ENCODE results near the gene SPATA13.

SPATA13 gene

DNA sequence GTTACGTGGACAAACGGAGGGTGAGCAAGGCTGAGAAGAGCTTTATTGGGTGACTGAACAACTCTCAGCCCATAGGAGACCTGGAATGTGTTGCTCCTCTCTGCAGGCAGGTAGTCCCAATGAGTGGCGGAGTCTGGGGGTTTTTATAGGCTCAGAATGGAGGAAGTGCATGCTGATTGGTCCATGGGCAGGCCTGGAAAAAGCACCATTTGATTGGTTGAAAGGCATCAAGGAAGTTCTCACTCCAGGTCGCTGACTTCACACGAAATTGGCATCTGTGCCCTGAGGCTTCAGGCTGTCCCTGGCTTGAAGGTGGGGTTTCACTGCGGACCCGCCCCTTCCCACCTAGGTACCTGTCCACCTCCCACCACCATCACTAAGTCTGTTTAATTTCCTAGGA is 65.4 kb downstream of the SPATA13 start:
- no peak for DNase-seq

GRCh38 chr13:24226762-24227161 is 66.2 kb downstream of the SPATA13 start:
- DNase-seq, result no peak

GRCh38 chr13:24228852-24229458 is 68.4 kb downstream of the SPATA13 start:
- peak; percentile 39 to 69 for DNase-seq

- peak in 1 of 2 donors; percentile 5 for DNase-seq
These were observed 70.0 kb downstream of the SPATA13 start for GRCh38 chr13:24230428-24231072.

DNA sequence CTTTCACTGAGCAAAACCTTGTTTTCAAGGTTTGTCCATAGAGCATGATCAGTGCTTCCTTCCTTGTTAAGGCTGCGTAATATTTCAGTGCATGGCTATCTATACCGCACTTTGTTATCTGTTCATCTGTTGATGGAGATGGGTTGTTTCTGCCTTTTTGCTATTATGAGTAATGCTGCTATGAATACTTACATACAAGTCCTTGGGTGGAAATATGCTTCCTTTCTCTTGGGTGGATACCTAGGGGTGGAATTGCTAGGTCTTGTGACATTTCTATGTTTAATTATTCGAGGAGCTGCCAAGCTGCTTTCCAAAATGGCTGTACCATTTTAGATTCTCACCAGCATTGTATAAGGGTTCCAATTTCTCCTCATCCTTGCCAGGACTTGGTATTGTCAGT is 70.9 kb downstream of the SPATA13 start:
- no peak for DNase-seq

GRCh38 chr13:24232037-24232436 is 71.5 kb downstream of the SPATA13 start:
- DNase-seq, result no peak

- DNase-seq, result no peak
These were observed 72.0 kb downstream of the SPATA13 start for GRCh38 chr13:24232474-24232873.

- no peak for DNase-seq
These were observed 72.9 kb downstream of the SPATA13 start for GRCh38 chr13:24233351-24233901.

- no peak for DNase-seq
These were observed 73.8 kb downstream of the SPATA13 start for GRCh38 chr13:24234200-24234915.

DNA sequence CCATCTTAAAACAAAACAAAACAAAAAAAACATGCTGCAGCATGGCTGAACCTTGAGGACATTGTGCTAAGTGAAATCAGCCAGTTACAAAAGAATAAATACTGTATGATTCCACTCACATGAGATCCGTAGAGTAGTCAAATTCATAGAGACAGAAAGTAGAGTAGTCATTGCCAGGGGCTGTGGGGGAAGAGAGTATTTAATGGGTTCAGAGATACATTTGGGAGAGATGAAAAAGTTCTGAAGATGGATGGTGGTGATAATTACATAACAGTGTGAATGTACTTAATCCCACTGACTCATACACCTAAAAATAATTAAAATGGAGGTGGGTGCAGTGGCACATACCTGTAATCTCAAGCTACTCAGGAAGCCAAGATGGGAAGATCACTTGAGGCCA is 76.8 kb downstream of the SPATA13 start:
- DNase-seq, result no peak

GRCh38 chr13:24241336-24241735 is 80.8 kb downstream of the SPATA13 start:
- DNase-seq, result no peak

DNA sequence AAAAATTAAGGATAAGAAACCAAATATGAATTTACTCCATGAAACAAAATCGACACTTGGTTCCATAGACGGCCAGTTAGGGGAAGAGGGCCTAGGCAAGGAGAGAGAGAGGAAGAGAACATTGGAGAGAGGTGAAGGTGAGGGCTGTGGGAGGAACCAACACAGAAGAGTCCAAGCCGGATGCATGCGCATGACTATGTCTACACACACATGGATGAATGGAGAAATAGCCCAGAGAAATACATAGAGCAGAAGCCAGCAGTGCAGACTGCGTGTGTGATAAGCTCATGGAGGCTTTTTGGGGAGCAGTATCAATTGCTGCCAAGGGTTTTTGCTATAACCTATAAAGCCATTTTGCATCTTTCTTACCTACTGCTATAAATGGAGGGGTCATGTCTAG is 81.6 kb downstream of the SPATA13 start:
- no peak for DNase-seq

GRCh38 chr13:24243302-24243701 is 82.8 kb downstream of the SPATA13 start:
- no peak for DNase-seq

DNA sequence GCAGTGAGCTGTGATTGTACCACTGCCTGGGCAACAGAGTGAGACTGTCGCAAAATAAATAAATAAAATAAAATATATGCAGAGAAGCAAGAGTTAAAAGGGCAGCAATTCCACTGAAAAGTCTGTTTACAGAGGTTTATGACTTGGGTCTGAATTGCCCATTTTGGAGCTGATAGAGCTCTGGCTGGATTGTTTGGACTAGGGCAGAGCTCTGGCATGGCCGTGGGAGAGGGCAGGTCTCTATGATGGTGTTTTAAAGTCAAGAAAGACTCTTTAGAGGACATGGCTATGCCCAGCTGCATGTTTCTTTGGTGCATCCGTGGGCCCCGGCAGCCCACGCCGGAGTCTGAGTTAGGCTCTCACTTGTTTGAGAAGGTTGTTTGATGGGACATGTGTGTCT is 84.3 kb downstream of the SPATA13 start:
- no peak for DNase-seq

DNA sequence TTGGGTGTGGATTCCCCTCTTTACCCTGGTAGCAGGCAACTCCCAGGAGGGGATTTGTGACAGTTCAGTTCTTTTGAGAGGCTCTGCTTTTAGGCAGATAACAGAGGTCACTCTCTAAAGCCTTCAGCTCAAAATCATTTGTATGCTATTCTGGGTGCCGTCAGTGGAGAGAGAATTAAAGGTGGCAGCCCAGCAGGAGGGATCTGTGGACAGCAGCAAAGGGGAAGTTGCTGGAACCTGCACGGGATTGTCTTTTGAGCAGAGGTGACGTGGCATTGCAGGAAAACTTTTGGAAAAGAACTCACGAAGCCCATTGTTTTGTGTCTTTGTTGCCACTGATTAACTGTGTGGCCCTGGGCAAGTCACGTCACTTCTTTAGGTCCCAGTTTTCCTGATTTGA is 86.5 kb downstream of the SPATA13 start:
- DNase-seq, result no peak

DNA sequence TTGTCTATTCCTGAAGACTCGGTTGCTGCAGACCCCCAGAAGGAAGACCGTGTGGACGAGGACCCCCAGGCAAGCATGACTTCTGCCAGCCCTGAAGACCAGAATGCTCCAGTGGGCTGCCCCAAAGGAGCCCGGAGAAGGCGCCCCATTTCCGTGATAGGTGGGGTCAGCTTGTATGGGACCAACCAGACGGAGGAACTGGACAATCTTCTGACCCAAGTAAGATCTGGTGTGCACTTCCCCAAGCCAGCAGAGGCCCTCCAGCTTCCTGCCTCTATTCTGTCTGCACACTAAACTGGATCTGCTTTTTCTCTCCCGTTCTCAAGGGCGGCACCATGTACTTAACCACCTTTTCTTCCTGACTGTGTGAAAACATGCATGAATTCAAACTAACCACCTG is 89.1 kb downstream of the SPATA13 start:
- DNase-seq, result no peak

DNA sequence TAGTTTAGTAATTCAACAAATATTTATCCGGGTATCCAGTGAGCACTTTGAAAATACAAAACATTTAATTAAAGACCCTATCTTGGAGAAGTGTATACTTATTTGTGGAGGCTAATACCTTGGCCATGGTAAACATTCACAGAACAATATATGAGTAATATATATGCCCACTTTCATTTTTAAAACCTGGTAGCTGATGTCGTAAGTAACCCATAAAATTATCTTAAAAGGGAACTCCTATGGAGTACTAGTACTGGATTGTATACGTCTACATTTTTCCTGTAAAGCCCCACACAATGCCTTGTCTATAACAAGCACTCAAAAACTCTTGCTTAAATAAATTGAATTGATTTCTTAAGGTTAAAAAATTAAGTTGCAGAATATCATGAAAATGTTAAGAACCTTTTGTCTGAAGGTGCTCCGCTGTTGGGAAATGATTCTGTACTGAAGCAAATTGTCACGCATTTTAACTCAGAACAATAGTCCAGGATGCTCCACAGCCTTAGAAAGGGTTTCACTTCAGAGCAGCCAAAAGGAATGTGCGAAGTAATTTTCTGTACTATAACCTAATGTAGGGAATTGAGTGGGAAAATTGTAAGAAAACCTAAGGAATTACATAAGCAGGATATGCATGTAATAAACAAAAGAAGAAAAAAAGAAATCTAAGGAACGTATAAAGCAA is 90.0 kb downstream of the SPATA13 start:
- no peak for DNase-seq

- peak; percentile 89 to 92 for DNase-seq
These were observed 91.0 kb downstream of the SPATA13 start for GRCh38 chr13:24251525-24251924.

- DNase-seq, result peak; percentile 42 to 70
These were observed 91.6 kb downstream of the SPATA13 start for GRCh38 chr13:24252136-24252535.

DNA sequence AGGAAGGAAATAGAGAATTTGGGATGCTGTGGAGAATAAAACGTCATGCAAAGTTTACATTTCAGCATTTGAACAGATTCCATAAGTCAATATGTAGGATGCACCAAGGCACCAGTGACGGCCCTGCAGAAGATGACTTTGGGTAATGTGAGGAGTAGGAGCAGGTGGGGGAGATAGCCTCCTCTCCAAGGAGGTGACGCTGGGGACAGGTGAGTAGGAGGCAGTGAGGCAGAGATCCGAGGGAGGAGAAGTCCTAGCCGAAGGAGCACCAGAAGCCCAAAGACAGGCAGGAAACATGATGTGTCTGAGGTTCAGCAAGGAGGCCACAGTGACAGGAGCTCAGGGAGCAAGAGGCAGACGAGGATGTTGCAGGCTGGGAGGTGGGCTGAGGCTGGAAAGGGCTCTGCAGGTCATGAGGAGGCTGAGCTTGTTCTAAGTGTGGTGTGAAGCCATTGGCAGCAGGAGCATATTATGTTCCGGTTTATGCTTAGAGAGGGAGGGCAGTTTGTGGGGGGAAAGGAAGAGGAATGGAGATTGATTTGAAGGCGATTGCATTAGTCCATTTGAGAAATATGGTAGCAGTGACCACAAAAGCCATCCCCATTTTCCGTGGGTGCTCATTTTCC is 93.1 kb downstream of the SPATA13 start:
- no peak for DNase-seq

GRCh38 chr13:24254146-24254841 is 93.8 kb downstream of the SPATA13 start:
- DNase-seq, result peak; percentile 77 to 84

- DNase-seq, result no peak
These were observed 97.0 kb downstream of the SPATA13 start for GRCh38 chr13:24257497-24257896.
